H1 (cell line): Measurements from ENCODE around the gene TAF1L. TPM values are rescaled to one million over a fixed set of nuclear protein-coding genes. Genes with fewer than 3 reads are reported as not detected.

Experiments used
- CTCF ChIA-PET: fragments of 300-600 bp; sonication (Branson Sonifier 250); formaldehyde crosslinking; loops from one replicate; lab custom pipeline; 2021; ENCODE audit not compliant: partially characterized antibody; lab: Charles Lee
- POLR2A ChIA-PET: fragments of 300-600 bp; sonication (Branson Sonifier 250); formaldehyde crosslinking; loops from one replicate; lab custom pipeline; 2021; ENCODE audit warnings: inconsistent platforms; ENCODE audit not compliant: partially characterized antibody; lab: Charles Lee
- DNase-seq, 2 experiments: peaks; one replicate each; pipeline versions ENCODE4 v3.0.0 to v3.0.0-alpha.2; 2010 to 2022; ENCODE audit warnings: low spot score in 2 of 2, low read depth in 1 of 2, mixed read lengths in 1 of 2
- FAIRE-seq: peaks from 2 replicates; lab custom pipeline; 2011; peaks lifted over from hg19 to GRCh38; lab: Jason Lieb, UNC
- H2AFZ ChIP-seq: 2 replicates; pipeline ENCODE4 v1.8.1; 2012; ENCODE audit warnings: low read length, inconsistent platforms
- H2AK5ac ChIP-seq: 2 replicates; pipeline ENCODE4 v1.6.1; 2013; ENCODE audit warnings: low read depth, low read length
- H2BK120ac ChIP-seq: replicated peaks from 2 replicates; pipeline ENCODE3; 2013; ENCODE audit warnings: low read depth, low read length, inconsistent platforms
- H2BK12ac ChIP-seq: 2 replicates; pipeline ENCODE4 v1.6.1; 2013; ENCODE audit warnings: low read depth, low read length
- H2BK15ac ChIP-seq: 2 replicates; pipeline ENCODE4 v1.6.1; 2013; ENCODE audit warnings: low read length
- H2BK20ac ChIP-seq: 2 replicates; pipeline ENCODE4 v1.6.1; 2013; ENCODE audit warnings: low read length
- H2BK5ac ChIP-seq: 2 replicates; pipeline ENCODE4 v1.6.1; 2013; ENCODE audit warnings: low read depth, low read length
- H3K14ac ChIP-seq: 2 replicates; pipeline ENCODE4 v1.6.1; 2013; ENCODE audit warnings: inconsistent platforms; ENCODE audit not compliant: insufficient read length
- H3K18ac ChIP-seq: 2 replicates; pipeline ENCODE4 v1.6.1; 2013; ENCODE audit warnings: low read length; ENCODE audit errors: extremely low read depth
- H3K23ac ChIP-seq: 2 replicates; pipeline ENCODE4 v1.6.1; 2013; ENCODE audit warnings: inconsistent platforms; ENCODE audit not compliant: insufficient read length
- H3K23me2 ChIP-seq: 2 replicates; pipeline ENCODE4 v1.6.1; 2013; ENCODE audit warnings: low read depth, low read length
- H3K27ac ChIP-seq: 2 replicates; pipeline ENCODE4 v1.6.1; 2011; ENCODE audit warnings: low read depth, low read length, inconsistent platforms
- H3K27me3 ChIP-seq, 4 experiments: replicated peaks in 1 of 4; 1 replicate in 1 of 4; 2 replicates in 3 of 4; pipeline versions ENCODE4 v1.6.1 to v1.8.1; 2011 to 2013; ENCODE audit warnings: low read length in 3 of 4, mild to moderate bottlenecking in 3 of 4, inconsistent platforms in 2 of 4, mixed read lengths in 2 of 4, moderate library complexity in 1 of 4; ENCODE audit not compliant: control insufficient read depth in 3 of 4, insufficient read depth in 3 of 4; ENCODE audit errors: extremely low read depth in 1 of 4
- H3K36me3 ChIP-seq, 4 experiments: 2 replicates each; pipeline versions ENCODE4 v1.6.1 to v1.8.1; 2011 to 2013; ENCODE audit warnings: mild to moderate bottlenecking in 4 of 4, low read length in 3 of 4, moderate library complexity in 2 of 4, control low read depth in 1 of 4, inconsistent platforms in 1 of 4; ENCODE audit not compliant: insufficient read depth in 4 of 4, control insufficient read depth in 2 of 4
- H3K4ac ChIP-seq: replicated peaks from 2 replicates; pipeline ENCODE3; 2013; ENCODE audit warnings: low read length, low read depth, mixed read lengths, inconsistent platforms; ENCODE audit not compliant: insufficient read length
- H3K4me1 ChIP-seq, 4 experiments: replicated peaks in 1 of 4; 1 replicate in 1 of 4; 2 replicates in 3 of 4; pipeline versions ENCODE4 v1.6.1 to v1.8.1; 2011 to 2013; ENCODE audit warnings: low read length in 3 of 4, inconsistent platforms in 2 of 4, mixed read lengths in 1 of 4; ENCODE audit not compliant: insufficient read depth in 4 of 4, control insufficient read depth in 3 of 4
- H3K4me2 ChIP-seq, 2 experiments: 2 replicates each; pipeline versions ENCODE4 v1.6.1 to v1.8.1; 2011 to 2013; ENCODE audit warnings: low read depth in 2 of 2, low read length in 2 of 2, control low read depth in 1 of 2, inconsistent platforms in 1 of 2, mild to moderate bottlenecking in 1 of 2; ENCODE audit not compliant: insufficient read depth in 1 of 2
- H3K4me3 ChIP-seq, 4 experiments: fragments of 200-600, 300-600 bp in 1 of 4; sonication (generic), shearing (Covaris generic), sonication (Bioruptor Twin) in 1 of 4; 2 replicates each; pipeline versions ENCODE4 v1.5.1 to v1.8.1; 2011 to 2016; ENCODE audit warnings: low read length in 4 of 4, low read depth in 3 of 4, control low read depth in 2 of 4, inconsistent platforms in 2 of 4, mild to moderate bottlenecking in 2 of 4, mixed read lengths in 1 of 4, moderate library complexity in 1 of 4; ENCODE audit not compliant: insufficient read depth in 2 of 4; ENCODE audit errors: extremely low read depth in 1 of 4
- H3K56ac ChIP-seq: replicated peaks from 2 replicates; pipeline ENCODE3; 2013; ENCODE audit warnings: low read depth, mild to moderate bottlenecking, mixed read lengths, low read length, inconsistent platforms; ENCODE audit not compliant: insufficient read length
- H3K79me1 ChIP-seq: 2 replicates; pipeline ENCODE4 v1.6.1; 2013; ENCODE audit warnings: low read depth, low read length, control low read depth
- H3K79me2 ChIP-seq, 2 experiments: 2 replicates each; pipeline versions ENCODE4 v1.6.1 to v1.8.1; 2012 to 2013; ENCODE audit warnings: low read length in 2 of 2, mild to moderate bottlenecking in 2 of 2, inconsistent platforms in 1 of 2; ENCODE audit not compliant: insufficient read depth in 2 of 2, control insufficient read depth in 1 of 2
- H3K9ac ChIP-seq, 4 experiments: replicated peaks in 1 of 4; 1 replicate in 1 of 4; 2 replicates in 3 of 4; pipeline versions ENCODE4 v1.6.1 to v1.8.1; 2011 to 2013; ENCODE audit warnings: low read depth in 3 of 4, low read length in 3 of 4, control low read depth in 2 of 4, mild to moderate bottlenecking in 2 of 4, moderate library complexity in 2 of 4, inconsistent platforms in 1 of 4; ENCODE audit errors: extremely low read depth in 1 of 4
- H3K9me3 ChIP-seq, 2 experiments: 2 replicates each; pipeline versions ENCODE4 v1.6.1 to v1.8.1; 2012 to 2013; ENCODE audit warnings: mild to moderate bottlenecking in 2 of 2, moderate library complexity in 2 of 2, control low read depth in 1 of 2, inconsistent platforms in 1 of 2, low read depth in 1 of 2, low read length in 1 of 2, mixed read lengths in 1 of 2; ENCODE audit not compliant: insufficient read depth in 2 of 2
- H4K20me1 ChIP-seq, 2 experiments: replicated peaks in 1 of 2; 2 replicates each; pipeline versions ENCODE3 to v1.8.1; 2011 to 2013; ENCODE audit warnings: inconsistent platforms in 2 of 2, low read length in 2 of 2, mild to moderate bottlenecking in 1 of 2; ENCODE audit not compliant: insufficient read depth in 2 of 2, control insufficient read depth in 1 of 2
- H4K5ac ChIP-seq: 2 replicates; pipeline ENCODE4 v1.6.1; 2013; ENCODE audit warnings: low read length, low read depth, mixed read lengths, inconsistent platforms; ENCODE audit not compliant: insufficient read length
- H4K8ac ChIP-seq: 2 replicates; pipeline ENCODE4 v1.8.0; 2013; ENCODE audit warnings: mild to moderate bottlenecking, moderate library complexity, low read length, inconsistent platforms; ENCODE audit not compliant: insufficient read depth; ENCODE audit errors: extremely low read depth
- H4K91ac ChIP-seq: replicated peaks from 2 replicates; pipeline ENCODE3; 2013; ENCODE audit warnings: low read length, mixed read lengths, inconsistent platforms; ENCODE audit not compliant: insufficient read length
- BACH1 ChIP-seq: IDR thresholded peaks from 2 replicates; pipeline ENCODE4 v1.6.1; 2012; ENCODE audit warnings: low read length, improper control_type of control experiment
- CREB1 ChIP-seq: IDR thresholded peaks from 2 replicates; pipeline ENCODE4 v1.6.1; 2012; ENCODE audit warnings: inconsistent platforms
- FOSL1 ChIP-seq: IDR thresholded peaks from 2 replicates; pipeline ENCODE4 v1.6.1; 2011; ENCODE audit warnings: mild to moderate bottlenecking, low read depth, low read length, moderate library complexity; ENCODE audit not compliant: insufficient read depth
- GABPA ChIP-seq: IDR thresholded peaks from 2 replicates; pipeline ENCODE4 v1.6.1; 2011; ENCODE audit warnings: mild to moderate bottlenecking, low read length, moderate library complexity, borderline replicate concordance; ENCODE audit not compliant: insufficient read depth
- PHF8 ChIP-seq: fragments of 200-600 bp; sonication (generic); conservative IDR thresholded peaks from 2 replicates; pipeline ENCODE4 v1.7.1; 2012; ENCODE audit warnings: low read depth, mild to moderate bottlenecking, inconsistent platforms, low read length, moderate library complexity
- RAD21 ChIP-seq, 2 experiments: IDR thresholded peaks in 1 of 2; conservative IDR thresholded peaks in 1 of 2; 2 replicates each; pipeline ENCODE4 v1.6.1; 2011; ENCODE audit warnings: low read depth in 2 of 2, low read length in 2 of 2, improper control_type of control experiment in 1 of 2, inconsistent platforms in 1 of 2, mild to moderate bottlenecking in 1 of 2, moderate library complexity in 1 of 2
- RFX5 ChIP-seq: IDR thresholded peaks from 2 replicates; pipeline ENCODE4 v1.6.1; 2011; ENCODE audit warnings: low read depth, low read length, improper control_type of control experiment, borderline replicate concordance
- RXRA ChIP-seq: IDR thresholded peaks from 2 replicates; pipeline ENCODE4 v1.6.1; 2011; ENCODE audit warnings: low read depth, mild to moderate bottlenecking, low read length, moderate library complexity; ENCODE audit not compliant: insufficient read depth
- SP1 ChIP-seq: IDR thresholded peaks from 2 replicates; pipeline ENCODE4 v1.6.1; 2011; ENCODE audit warnings: low read depth, low read length
- TAF1 ChIP-seq: IDR thresholded peaks from 2 replicates; pipeline ENCODE4 v1.6.1; 2011; ENCODE audit warnings: mild to moderate bottlenecking, low read depth, low read length
- TBP ChIP-seq: IDR thresholded peaks from 2 replicates; pipeline ENCODE4 v1.6.1; 2011; ENCODE audit warnings: low read depth, low read length, improper control_type of control experiment
- TCF12 ChIP-seq: IDR thresholded peaks from 2 replicates; pipeline ENCODE4 v1.6.1; 2011; ENCODE audit warnings: low read depth, mild to moderate bottlenecking, low read length
- polyA plus RNA-seq, 7 experiments: library from polyadenylated mRNA; depleted of rRNA in 3 of 7; stranded (reverse) in 5 of 7; unstranded in 2 of 7; fragments of >200 nt in 5 of 7; fragments of 200-250 nt in 2 of 7; gene quantifications; 1 replicate in 5 of 7; 2 replicates in 1 of 7; 4 replicates in 1 of 7; pipeline versions ENCODE4 v1.2.1 to v1.2.3, GENCODE V29; 2011 to 2013; ENCODE audit warnings: missing spikeins in 2 of 7, mixed read lengths in 2 of 7
- total RNA-seq: library from RNA; stranded (reverse); fragmentation: NEBNext Ultra II Directional; extraction: Animal tissue kit (Norgen Biotek cat#: 25700); gene quantifications from 2 replicates; pipeline ENCODE4 v1.2.1, GENCODE V29; 2021
- TF ChIP-seq, protein P1 (sequence below): IDR thresholded peaks from 2 replicates; pipeline ENCODE4 v1.6.1; 2012; ENCODE audit warnings: low read length, inconsistent platforms
- TF ChIP-seq, protein P2 (sequence below): IDR thresholded peaks from 2 replicates; pipeline ENCODE4 v1.6.1; 2011; ENCODE audit warnings: low read depth, mild to moderate bottlenecking, low read length; ENCODE audit not compliant: insufficient read depth

TAF1L gene
- total and polyA plus RNA-seq, 2 of the 8 experiments (the other 6 are each of a cell fraction or from before 2014, with no cell fraction given) = not detected

DNA sequence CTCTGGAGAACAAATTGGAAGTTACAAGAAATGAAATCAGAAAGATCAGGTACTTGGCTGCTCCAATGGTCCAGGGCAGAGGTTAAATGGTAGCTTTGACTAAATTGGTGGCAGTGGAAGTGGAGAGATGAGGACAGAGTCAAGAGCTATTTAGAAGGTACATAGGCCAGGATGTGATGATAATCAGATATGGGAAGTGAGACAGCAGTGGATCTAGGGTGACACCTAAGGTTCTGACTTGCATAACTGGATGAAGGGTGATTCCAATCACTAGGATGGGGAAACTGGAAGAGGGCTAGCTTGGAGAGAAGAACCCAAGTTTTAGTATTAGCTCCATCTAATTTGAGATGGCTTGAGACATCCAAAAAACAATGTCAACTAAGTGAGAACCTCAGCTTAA lies 38.5 kb downstream of the TAF1L start:
- Histone ChIP-seq H3K23me2 (no peaks in the 10 kb centered on the region), H2BK12ac (no peak overlapping the region), H3K14ac (no peak overlapping the region), H4K5ac (no peak overlapping the region), H3K18ac (no peak overlapping the region), H2AFZ (no peak overlapping the region), H2BK15ac (no peak overlapping the region), H4K20me1 (no peaks in the 10 kb centered on the region), H4K8ac (no peak overlapping the region), H3K27ac (no peak overlapping the region), H2BK5ac (no peak overlapping the region), H2AK5ac (no peak overlapping the region), H2BK20ac (no peak overlapping the region), H3K4me3 (no peak overlapping the region), H3K36me3 (no peaks in the 10 kb centered on the region), H3K56ac (no peak overlapping the region), H3K23ac (no peak overlapping the region), H3K9ac (no peak overlapping the region), H3K4me2 (no peak overlapping the region), H3K27me3 (no peaks in the 10 kb centered on the region), H3K79me1 (no peaks in the 10 kb centered on the region), H3K4ac (no peak overlapping the region), H3K9me3 (no peaks in the 10 kb centered on the region), H2BK120ac (no peak overlapping the region), H3K79me2 (no peaks in the 10 kb centered on the region), H3K4me1 (no peaks in the 10 kb centered on the region), H4K91ac (no peak overlapping the region)
- no peak for FAIRE-seq
- ChIA-PET POLR2A (no interaction called here), CTCF (interaction anchor here (1.1 kb wide), 1 partner anchor 187 kb away, joined by 3 read pairs; the partner anchor contains the start of gene TMEM215)
- no peak for DNase-seq
- no peak for TF ChIP-seq FOSL1
- no peak for TF ChIP-seq CREB1
- TF ChIP-seq RXRA = no peak
- no peak for TF ChIP-seq GABPA
- no peak for TF ChIP-seq TAF1
- no peak for TF ChIP-seq TBP
- no peak for TF ChIP-seq RFX5
- TF ChIP-seq, protein P1, sequence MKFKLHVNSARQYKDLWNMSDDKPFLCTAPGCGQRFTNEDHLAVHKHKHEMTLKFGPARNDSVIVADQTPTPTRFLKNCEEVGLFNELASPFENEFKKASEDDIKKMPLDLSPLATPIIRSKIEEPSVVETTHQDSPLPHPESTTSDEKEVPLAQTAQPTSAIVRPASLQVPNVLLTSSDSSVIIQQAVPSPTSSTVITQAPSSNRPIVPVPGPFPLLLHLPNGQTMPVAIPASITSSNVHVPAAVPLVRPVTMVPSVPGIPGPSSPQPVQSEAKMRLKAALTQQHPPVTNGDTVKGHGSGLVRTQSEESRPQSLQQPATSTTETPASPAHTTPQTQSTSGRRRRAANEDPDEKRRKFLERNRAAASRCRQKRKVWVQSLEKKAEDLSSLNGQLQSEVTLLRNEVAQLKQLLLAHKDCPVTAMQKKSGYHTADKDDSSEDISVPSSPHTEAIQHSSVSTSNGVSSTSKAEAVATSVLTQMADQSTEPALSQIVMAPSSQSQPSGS = no peak
- TF ChIP-seq SP1 = no peak
- no peak for TF ChIP-seq RAD21 (IDR thresholded peaks at IDR 0.05 in 1 of 2, conservative IDR thresholded peaks at IDR 0.05 in 1 of 2; ENCODE audit: low read depth in 2 of 2, low read length in 2 of 2)
- TF ChIP-seq PHF8 = no peak
- TF ChIP-seq, protein P2, sequence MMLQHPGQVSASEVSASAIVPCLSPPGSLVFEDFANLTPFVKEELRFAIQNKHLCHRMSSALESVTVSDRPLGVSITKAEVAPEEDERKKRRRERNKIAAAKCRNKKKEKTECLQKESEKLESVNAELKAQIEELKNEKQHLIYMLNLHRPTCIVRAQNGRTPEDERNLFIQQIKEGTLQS = no peak
- no peak for TF ChIP-seq BACH1
- TF ChIP-seq TCF12 = no peak
